HG03354 (cell line): ENCODE results near the gene UBA1.

Experiments used
- ATAC-seq: cut with Tn5 transposase; IDR thresholded peaks from one replicate; pipeline ENCODE4 v1.9.1; 2021; ENCODE audit warnings: mild to moderate bottlenecking; ENCODE audit not compliant: unreplicated experiment, poor library complexity, severe bottlenecking

The UBA1 gene

DNA sequence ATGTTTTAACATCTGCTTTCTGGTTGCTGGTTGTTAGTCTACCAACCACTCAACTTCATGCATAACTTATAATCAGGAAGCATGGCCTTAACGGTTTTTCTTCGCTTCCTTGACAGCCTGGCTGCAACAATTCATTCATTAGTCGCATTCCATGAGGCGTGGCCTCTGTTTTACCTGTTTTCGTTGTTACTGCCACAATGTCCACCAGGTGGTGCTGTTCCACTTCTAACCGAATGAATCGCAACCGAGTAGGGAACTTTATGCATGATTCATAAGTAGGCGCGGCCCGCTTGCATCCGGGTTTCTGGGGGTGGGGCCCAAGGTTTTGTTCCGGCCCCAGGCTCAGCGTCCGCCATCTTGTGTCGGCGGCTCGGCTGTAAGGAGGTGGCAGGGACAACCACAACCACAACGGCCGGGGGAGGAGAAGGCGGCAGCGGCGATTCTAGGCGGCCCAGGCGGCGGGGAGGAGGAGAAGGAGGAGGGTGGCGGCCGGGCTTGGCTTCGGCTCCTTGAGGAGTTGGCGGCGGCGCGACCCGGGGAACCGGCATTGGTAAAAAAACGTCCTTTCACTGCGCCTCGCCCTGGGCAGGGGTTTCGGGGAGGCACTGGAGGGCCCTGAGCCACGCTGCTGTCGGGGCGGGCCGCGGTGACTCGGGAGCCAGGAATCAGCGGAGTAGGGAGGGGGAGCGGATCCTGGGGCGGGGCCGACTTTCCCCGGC is at the start of gene UBA1:
Gene UBA1, plus strand, starts transcription at position 355 of the 719 bp plus-strand sequence. CDS start 4,974 bp downstream, outside the sequence.
- ATAC-seq, result peak; percentile 87

DNA sequence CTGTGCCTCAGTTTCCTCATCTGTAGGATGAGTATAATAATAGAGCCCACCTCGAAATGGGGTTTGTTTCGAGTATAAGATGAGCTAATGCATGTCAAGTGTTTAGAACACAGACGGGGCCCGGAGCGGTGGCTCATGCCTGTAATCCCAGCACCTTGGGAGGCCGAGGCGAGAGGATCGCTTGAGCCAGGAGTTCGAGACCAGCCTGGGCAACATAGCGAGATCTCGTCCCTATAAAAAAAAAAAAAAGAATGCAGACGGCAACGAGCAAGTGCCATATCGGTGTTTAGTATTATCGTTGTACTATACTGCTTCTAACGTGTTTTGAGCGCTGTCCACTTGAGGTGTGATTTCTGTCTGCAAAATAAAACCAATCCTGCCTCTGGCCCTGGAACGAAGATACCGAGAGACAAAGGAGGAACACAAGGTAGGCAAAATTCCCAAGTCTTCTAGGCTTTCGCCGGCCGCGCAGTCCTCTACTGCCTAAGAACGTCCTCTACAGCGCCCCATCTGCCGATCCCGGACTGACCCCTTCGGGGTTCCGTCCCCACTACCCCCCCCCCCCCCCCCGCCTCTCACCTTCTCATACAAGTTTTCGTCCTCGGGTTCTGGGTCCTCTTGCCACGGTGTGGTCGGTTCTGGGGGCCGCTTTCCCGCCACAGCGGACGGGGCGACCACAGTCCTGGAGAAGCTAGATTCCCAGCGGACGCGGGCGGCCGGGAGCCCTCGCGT is 49.6 kb upstream of the UBA1 start:
- ATAC-seq, result peak; percentile 3

DNA sequence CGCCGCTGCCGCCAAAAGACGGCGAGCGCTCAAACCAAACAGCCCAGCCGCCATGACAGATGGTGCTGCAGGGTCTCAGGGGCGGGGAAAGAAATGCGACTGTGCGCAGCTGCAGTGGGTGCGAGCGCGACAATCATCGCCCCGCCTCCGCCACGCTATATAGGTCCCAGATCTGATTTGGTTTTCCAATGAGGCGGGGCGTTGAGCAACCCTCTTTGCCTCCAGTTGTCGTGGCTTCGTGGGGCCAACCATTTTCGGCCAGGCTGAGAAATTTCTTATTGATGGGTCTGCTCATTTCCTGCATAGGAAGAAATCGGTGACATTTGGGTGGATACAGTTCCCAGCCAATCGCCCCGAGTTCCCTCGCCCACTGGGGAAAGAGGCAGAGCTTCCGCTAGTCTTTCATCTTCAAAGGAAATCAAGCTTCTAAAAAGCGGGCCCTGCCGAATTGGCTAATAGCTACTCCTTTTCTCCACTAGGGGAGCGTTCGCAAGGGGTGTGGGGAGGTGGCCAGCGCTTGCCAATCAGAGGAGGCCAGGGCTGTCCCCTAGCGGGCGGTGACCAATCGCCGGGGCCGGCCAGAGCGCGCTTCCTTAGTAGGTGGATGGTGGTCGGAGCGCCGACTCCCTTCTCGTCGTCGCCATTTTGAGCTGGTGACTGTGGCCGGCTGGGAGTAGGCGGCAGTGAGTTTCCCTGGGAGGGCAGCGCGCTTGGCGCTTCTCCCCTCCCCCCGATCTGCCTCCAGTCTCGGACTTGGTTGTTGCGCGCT is 48.8 kb upstream of the UBA1 start, which contains the start of the genes NDUFB11 and RBM10:
Gene NDUFB11, minus strand, starts transcription at position 77 of the 769 bp plus-strand sequence. Its CDS starts 23 bp downstream, at position 54.
Gene RBM10, plus strand, starts transcription at position 596 of the 769 bp plus-strand sequence. CDS start 2,261 bp downstream, outside the sequence.
- peak; percentile 89 for ATAC-seq

DNA sequence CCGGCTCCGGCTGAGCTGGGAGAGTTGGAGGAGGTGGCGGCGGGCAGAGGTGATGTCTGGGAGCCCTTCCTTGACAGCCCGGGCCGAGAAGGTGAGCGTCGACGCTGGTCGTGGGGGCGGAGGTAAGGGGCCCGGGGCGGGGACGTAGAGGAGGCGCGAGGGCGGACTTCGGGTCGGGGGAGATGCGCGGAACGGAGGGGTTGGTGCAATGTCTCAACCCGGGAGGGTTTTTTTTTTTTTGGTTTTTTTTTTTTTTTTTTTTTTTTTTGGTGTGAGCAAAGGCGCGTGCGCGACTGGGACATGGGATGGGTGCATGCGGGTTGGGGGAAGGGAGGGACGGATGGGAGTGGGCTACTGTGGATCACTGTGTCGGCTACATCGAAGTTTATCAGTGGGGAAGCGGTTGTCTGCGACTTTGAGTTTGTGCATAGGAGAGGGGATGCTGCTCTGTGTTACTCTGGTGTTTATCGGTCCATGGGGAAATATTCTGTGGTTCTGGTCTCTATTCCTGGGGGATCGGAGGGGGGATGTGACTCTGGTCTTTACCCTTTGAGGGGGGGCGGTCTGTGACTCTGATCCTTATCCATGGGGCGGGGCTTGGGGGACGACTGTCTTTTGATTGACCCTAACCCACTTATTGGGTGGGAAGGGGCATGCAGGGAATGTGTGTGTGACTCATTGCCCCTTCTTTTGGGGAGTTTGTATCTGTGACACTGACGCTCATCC is 48.1 kb upstream of the UBA1 start:
- peak; percentile 24 for ATAC-seq

DNA sequence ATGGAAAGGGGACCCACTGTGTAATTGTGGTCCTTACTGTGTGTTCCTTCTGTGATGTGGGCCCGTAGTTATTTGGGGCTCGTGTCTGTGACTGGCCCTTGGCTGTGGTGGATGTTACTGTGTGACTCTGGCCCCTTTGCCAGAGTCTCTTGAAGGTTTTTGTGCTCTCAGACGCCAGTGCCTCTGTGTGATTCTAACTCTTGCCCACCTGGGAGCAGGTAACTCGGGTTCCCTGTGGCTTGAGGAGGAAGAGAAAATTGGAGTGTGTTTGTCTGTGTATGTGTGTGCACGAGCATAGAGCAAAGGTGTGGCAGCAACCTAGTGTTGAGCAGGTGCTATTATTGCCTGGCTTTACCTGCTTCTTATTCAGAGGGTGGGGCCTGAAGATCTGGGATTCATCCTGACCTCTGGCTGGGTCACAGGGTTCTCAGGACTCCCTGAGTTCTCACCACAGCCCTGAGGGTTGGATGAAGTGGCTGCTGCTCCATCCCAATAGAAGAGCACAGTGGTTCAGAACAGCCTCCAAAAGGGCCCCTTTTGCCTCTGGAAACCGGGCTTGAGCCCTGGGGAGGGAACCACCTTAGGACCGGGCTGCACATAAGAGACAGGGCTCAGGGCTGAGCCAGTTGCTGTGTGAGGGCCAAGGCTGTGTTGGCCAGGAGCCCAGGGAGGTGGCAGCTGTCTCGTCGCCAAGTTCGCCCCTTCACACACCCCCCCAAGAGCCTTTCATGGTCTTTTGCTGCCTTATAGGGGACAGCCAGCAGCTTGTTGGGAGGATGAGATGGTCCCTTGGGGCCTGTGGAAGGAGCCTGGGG is 47.3 kb upstream of the UBA1 start:
- no peak for ATAC-seq

DNA sequence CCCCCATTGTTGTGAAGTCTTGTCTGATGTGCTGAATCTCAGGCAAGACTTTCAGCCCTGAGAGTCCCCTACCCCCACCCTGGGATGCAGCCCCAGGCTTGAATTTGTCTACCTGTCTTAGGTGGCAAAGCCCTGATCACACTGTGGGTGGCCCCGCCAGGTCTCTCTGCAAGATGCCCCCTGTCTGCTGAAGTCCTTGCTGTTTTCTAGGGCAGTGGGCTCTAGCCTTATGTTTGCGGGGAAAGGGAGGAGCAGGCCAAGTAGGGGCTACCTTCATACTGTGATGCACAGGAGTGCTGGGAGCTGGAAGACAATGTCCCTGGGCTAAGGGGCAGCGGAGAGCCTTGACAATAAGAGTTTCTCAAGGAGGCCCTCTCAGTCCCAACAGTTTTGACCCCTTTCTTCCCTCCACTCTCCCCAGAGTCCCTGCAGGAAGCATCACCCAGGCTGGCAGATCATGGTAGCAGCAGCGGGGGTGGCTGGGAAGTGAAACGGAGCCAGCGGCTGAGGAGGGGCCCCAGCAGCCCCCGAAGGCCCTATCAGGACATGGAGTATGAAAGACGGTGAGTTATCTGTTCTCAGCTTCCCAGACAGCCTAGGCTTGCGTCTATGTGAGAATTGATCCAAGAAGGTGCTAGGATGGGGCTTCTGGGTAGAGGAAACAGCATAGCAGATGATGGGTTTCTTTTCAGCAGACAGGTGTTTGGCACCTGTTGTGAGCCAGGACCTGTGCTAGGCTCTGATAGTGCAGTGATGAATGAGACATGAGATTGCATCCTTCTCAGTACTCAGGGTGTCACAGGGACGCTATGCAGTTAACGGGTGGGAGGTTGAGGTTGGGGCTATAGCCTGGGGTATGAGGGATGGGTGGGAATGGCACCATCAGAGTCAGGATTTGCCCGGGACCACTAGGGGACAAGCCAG is 46.4 kb upstream of the UBA1 start:
- ATAC-seq, result no peak

DNA sequence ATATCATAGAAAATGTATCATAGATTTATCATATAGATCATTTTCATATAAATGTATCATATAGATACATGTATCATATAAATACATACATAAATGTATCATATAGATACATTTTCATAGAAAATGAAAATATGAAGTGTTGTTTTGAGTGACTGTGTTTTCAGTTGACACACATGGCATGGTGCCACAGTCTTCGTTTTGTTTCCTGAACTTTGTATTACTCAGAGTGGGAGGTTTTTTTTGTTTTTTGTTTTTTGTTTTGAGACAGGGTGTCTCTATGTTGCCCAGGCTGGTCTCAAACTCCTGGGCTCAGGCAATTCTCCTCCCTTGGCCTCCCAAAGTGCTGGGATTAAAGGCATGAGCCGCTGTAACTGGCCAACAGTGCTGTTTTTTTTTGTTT is 44.7 kb upstream of the UBA1 start:
- no peak for ATAC-seq

DNA sequence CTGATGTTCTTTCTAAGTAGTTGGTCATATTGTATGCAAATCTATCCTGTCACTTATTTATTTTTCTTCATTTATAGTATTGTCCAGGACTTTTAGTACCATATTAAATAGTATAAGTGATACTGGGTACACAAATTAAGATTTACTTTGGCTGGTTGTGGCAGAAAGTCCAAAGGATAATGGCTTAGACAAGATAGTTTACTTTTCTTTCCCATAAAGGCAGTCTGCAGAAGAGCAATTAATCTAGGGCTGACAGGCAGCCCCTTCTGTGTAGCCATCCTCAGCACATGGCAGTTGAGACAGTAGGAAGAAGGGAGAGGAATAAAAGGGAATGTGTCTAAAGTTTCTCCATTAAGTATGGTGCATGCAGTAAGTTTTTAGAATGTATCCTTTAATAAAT is 42.2 kb upstream of the UBA1 start:
- ATAC-seq, result no peak

DNA sequence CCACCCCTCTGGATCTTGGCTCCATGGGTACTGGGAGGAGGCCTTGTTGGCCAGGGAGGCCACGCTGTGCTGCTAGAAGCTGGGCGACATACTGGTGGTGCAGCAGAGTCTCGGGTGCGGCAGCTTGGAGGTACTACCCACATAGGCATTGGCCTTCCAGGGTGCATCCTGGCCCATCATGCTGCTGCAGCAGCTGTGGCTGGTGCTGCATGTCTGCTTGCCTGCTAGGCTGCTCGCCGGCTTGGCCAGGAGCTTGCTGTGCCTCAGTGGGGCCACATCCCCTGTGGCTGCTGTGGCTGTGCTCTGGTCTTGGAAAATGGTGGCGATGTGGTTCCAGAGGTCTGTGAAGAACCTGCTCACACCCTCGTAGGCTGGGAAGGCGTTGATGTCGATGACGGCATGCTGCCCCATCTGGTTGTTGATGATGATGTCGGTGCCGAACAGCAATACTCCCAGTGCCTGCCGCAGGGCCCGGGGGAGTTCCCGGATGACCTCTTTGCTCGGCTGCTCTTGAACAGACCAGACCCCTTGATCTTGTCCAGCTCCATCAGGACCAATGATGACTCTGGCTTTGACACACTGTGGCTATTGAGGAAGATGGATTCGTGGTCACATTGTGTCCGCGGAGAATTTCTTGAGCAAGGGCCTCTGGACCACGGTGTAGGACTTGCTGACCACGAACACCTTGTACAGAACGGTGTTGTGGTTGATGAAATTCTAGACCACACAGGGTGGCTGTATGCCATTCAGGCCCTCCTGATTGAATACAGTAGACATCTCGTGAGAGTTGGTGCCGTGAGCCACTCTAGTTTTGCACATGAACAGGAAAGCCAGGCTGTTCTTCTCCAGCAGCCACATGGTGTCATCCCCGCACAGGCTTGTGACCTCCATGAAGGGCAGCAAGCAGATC is 36.8 kb upstream of the UBA1 start:
- ATAC-seq, result no peak

DNA sequence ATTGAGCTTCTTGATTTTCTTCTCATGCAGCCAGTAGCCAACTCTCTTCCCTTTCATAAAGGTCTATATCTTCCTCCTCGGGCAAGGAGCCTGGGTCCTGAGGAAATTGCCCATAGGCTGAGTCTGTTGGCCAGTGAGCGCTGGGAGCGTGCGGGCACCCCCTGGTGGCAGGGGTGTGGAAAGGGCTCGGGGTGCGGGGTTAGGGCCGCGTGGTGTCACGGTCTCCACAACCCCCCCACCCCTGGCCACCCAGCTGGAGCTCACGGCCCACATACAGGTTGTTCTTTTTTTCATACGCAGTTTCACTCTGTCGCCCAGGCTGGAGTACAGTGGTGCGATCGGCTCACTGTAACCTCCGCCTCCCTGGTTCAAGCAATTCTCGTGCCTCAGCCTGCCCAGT is 35.5 kb upstream of the UBA1 start:
- no peak for ATAC-seq

DNA sequence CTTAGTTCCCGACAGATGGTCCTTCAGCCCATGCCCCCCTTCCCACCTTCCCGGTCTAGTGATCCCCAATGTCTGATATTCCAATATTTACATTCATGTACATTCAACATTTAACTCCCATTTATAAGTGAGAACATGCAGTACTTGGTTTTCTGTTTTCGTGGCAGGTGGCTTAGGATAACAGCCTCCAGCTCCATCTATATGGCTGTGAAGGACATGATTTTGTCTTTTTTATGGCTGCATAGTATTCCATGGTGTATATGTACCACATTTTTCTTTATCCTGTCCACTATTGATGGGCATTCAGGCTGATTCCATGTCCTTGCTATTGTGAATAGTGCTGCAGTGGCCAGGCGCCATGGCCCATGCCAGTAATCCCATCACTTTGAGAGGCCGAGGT is 34.8 kb upstream of the UBA1 start:
- no peak for ATAC-seq

DNA sequence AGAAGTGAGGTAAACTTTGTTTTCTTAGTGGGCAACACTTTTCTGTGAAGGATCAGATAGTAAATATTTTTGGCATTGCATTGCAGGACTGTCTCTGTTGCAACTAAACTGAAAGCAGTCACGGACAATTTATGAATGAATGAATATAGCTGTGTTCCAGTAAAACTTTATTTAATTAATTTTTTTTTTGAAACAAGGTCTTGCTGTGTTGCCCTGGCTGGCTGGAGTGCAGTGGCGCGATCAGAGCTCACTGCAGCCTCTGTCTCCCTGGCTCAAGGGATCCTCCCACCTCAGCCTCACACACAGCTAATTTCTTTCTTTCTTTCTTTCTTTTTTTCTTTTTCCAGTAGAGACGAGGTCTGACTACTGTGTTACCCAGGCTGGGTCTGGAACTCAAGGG is 32.8 kb upstream of the UBA1 start:
- no peak for ATAC-seq

DNA sequence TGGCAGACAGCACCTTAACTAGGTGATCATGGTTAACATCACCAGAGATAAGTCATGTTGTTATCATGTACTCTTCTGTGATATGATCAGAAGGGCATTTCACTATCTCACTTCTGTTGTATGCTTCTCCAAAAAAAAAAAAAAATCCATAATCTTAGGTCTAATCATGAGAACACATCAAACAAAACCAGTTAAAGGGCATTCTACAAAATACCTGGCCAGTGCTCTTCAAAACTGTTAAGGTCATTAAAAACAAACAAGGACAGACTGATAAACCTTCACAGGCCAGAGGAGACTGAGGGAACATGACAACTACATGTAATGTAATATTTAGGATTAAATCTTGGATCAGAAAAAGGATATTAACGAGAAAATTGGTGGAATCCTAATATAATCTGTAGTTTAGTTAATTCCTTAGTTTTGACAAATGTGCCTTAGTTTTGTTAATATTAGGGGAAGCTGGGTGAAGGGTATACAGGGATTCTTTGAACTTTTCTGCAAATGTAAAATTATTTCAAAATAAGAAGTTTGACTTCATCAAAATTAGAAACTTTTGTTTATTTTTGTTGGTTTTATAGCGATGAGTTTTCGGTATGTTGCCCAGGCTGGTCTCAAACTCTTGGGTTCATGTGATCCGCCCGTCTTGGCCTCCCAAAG is 30.6 kb upstream of the UBA1 start:
- no peak for ATAC-seq

DNA sequence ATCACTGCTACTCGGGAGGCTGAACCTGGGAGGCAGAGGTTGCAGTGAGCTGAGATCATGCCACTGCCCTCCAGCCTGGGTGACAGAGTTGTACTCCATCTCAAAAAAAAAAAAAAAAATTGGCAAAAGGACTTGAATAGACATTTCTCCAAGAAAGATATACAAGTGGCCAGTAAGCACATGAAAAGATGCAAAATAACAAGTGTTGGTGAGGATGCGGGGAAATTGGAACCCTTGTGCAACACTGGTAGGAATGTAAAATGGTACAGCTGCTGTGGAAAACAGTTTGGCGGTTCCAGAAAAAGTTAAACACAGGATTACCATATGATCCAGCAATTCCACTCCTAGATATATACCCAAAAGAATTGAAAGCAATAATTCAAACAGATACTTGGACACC is 29.2 kb upstream of the UBA1 start:
- ATAC-seq, result no peak

DNA sequence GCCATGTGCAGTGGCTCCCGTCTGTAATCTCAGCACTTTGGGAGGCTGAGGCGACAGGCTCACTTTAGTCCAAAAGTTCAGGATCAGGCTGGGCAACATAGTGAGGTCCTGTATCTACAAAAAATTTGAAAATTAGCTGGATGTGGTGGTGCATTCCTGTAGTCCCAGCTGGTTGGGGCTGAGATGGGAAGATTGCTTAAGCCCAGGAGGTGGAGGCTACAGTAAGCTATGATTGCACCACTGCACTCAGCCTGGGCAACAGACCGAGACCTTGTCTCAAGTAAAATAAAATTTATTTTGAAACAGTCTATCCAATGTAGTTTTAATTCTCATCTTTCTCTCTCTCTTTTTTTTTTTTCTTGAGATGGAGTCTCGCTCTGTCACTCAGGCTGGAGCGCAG is 27.5 kb upstream of the UBA1 start:
- ATAC-seq, result no peak

DNA sequence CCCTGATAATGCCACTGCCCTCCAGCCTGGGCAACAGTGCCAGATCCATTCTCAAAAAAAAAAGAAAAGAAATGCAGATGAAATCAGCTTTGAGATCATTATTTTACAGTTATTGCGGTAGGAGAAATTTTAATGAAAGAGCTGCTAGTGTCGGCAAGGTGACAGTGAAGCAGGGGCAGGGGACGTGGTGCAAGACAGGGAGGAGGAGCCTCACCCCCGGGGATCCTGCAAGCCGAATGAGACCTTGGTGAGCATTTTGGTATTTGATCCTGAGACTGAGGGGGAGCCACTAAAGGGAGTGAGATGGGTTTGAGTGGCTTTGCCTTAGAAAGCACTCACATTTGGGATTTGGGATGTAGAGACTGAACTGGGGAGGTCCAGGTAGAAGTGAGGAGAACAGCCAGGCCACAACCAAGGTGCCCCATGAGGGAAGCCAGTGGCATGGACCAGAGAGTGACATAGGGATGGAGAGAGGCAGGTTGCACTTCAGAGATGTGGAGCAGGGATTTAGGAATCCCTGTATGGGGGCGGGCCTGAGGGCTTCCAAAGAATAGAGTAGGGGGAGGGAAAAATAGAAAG is 25.0 kb upstream of the UBA1 start:
- no peak for ATAC-seq
